B cell (primary cell): ENCODE data around the gene DPH2. TPM values are rescaled to one million over a fixed set of nuclear protein-coding genes. Genes with fewer than 3 reads are reported as not detected.

Experiments
- ATAC-seq: fragments of 200-7000 bp; cut with Tn5 transposase; one replicate; pipeline ENCODE4 v1.10.0; 2021; ENCODE audit warnings: low read depth, mild to moderate bottlenecking, moderate number of reproducible peaks, moderate library complexity
- CTCF ChIA-PET: fragments of 350-600 bp; sonication (Branson Sonifier 250); formaldehyde crosslinking; loops from one replicate; lab custom pipeline; 2021; ENCODE audit warnings: antibody characterized with exemption, inconsistent platforms; lab: Charles Lee
- POLR2A ChIA-PET: fragments of 350-600 bp; sonication (Branson Sonifier 250); formaldehyde crosslinking; loops from one replicate; lab custom pipeline; 2021; ENCODE audit warnings: antibody characterized with exemption; lab: Charles Lee
- DNase-seq: peaks from one replicate; pipeline ENCODE4 v3.0.0; 2013
- H2AFZ ChIP-seq: 2 replicates; pipeline ENCODE4 v1.6.1; 2012; ENCODE audit warnings: mild to moderate bottlenecking, low read depth, low read length; ENCODE audit not compliant: insufficient read depth, poor library complexity, severe bottlenecking
- H3K27ac ChIP-seq, 2 donors: 1 replicate in 1 of 2; 2 replicates in 1 of 2; pipeline ENCODE4 v1.5.1; 2012 to 2013; ENCODE audit warnings: low read length in 2 of 2, mild to moderate bottlenecking in 2 of 2, moderate library complexity in 1 of 2
- H3K27me3 ChIP-seq, 4 experiments: fragments of 200-600 bp in 1 of 4; sonication (generic) in 1 of 4; replicated peaks in 1 of 4; 1 replicate in 2 of 4; 2 replicates in 2 of 4; pipeline versions ENCODE4 v1.6.1 to v1.7.0; 2013 to 2016; ENCODE audit warnings: low read length in 3 of 4, mild to moderate bottlenecking in 2 of 4, mixed read lengths in 1 of 4, moderate library complexity in 1 of 4; ENCODE audit not compliant: insufficient read depth in 4 of 4, control insufficient read depth in 3 of 4; ENCODE audit errors: control extremely low read depth in 1 of 4
- H3K36me3 ChIP-seq, 2 experiments: replicated peaks in 1 of 2; 1 replicate in 1 of 2; 2 replicates in 1 of 2; pipeline versions ENCODE4 v1.6.1 to v1.7.1; 2013; ENCODE audit warnings: low read length in 1 of 2; ENCODE audit not compliant: insufficient read depth in 2 of 2, control insufficient read depth in 1 of 2; ENCODE audit errors: control extremely low read depth in 1 of 2, extremely low read depth in 1 of 2
- H3K4me1 ChIP-seq, 2 donors: fragments of 200-600 bp in 1 of 2; sonication (generic) in 1 of 2; 1 replicate in 1 of 2; 2 replicates in 1 of 2; pipeline versions ENCODE4 v1.5.1 to v1.6.1; 2013 to 2017; ENCODE audit warnings: low read length in 2 of 2; ENCODE audit not compliant: control insufficient read depth in 2 of 2, insufficient read depth in 2 of 2
- H3K4me2 ChIP-seq: replicated peaks from 2 replicates; pipeline ENCODE3; 2012; ENCODE audit warnings: mild to moderate bottlenecking, low read depth, low read length; ENCODE audit not compliant: poor library complexity, severe bottlenecking
- H3K4me3 ChIP-seq, 5 experiments: fragments of 200-600 bp in 1 of 5; sonication (generic) in 1 of 5; 1 replicate in 3 of 5; 2 replicates in 2 of 5; pipeline versions ENCODE4 v1.5.1 to v1.7.0; 2011 to 2016; ENCODE audit warnings: low read length in 4 of 5, mild to moderate bottlenecking in 4 of 5, low read depth in 2 of 5, control low read depth in 1 of 5, moderate library complexity in 1 of 5; ENCODE audit not compliant: insufficient read depth in 1 of 5; ENCODE audit errors: control extremely low read depth in 1 of 5, extremely low read depth in 1 of 5
- H3K79me2 ChIP-seq: fragments of 200-600 bp; sonication (generic); one replicate; pipeline ENCODE4 v1.6.0; 2016; ENCODE audit warnings: low read length; ENCODE audit not compliant: control insufficient read depth, insufficient read depth
- H3K9ac ChIP-seq: fragments of 200-600 bp; sonication (generic); 2 replicates; pipeline ENCODE4 v1.6.1; 2017; ENCODE audit warnings: mild to moderate bottlenecking, low read length, moderate library complexity
- H3K9me3 ChIP-seq, 3 donors: one replicate each; pipeline versions ENCODE4 v1.6.1 to v1.7.1; 2013; ENCODE audit warnings: low read length in 2 of 3; ENCODE audit not compliant: control insufficient read depth in 2 of 3, insufficient read depth in 1 of 3; ENCODE audit errors: control extremely low read depth in 1 of 3
- H4K20me1 ChIP-seq: 2 replicates; pipeline ENCODE4 v1.6.0; 2012; ENCODE audit warnings: mild to moderate bottlenecking, low read length; ENCODE audit not compliant: insufficient read depth, control insufficient read depth, poor library complexity, severe bottlenecking
- H3K27ac Mint-ChIP-seq: one replicate; pipeline ENCODE4 v1.8.0; 2021; ENCODE audit warnings: mixed read lengths
- H3K27me3 Mint-ChIP-seq: one replicate; pipeline ENCODE4 v1.8.0; 2021; ENCODE audit warnings: mixed read lengths
- H3K4me1 Mint-ChIP-seq: one replicate; pipeline ENCODE4 v1.8.0; 2021; ENCODE audit warnings: mixed read lengths
- H3K4me3 Mint-ChIP-seq: one replicate; pipeline ENCODE4 v1.8.0; 2021; ENCODE audit warnings: mixed read lengths
- H3K9me3 Mint-ChIP-seq: one replicate; pipeline ENCODE4 v1.8.0; 2022; ENCODE audit warnings: mixed read lengths; ENCODE audit not compliant: insufficient read depth
- CTCF ChIP-seq: fragments of 200-600 bp; IDR thresholded peaks from one replicate; pipeline ENCODE4 v1.8.0; 2022; ENCODE audit warnings: antibody characterized with exemption, mild to moderate bottlenecking
- EZH2 ChIP-seq: IDR thresholded peaks from 2 replicates; pipeline ENCODE4 v1.6.1; 2012; ENCODE audit warnings: borderline replicate concordance, low read depth, mild to moderate bottlenecking, moderate library complexity, low read length; ENCODE audit not compliant: insufficient read depth, poor library complexity, severe bottlenecking
- WGBS: methylation state at CpG from one replicate; pipeline ENCODE4 v1.1.5; 2013; ENCODE audit warnings: missing lambda C conversion rate; ENCODE audit not compliant: insufficient coverage; 5-methylcytosine and 5-hydroxymethylcytosine counted together
- intact Hi-C: fragments of 100-400 bp; cut with micrococcal nuclease; formaldehyde crosslinking; loops from one replicate; pipeline ENCODE4 v1.10.0; 2022
- polyA plus RNA-seq: library from polyadenylated mRNA; depleted of rRNA; stranded (reverse); fragments of >200 nt; gene quantifications from 2 replicates; pipeline ENCODE4 v1.2.3, GENCODE V29; 2012
- total RNA-seq, 2 donors: library from RNA; stranded (reverse); fragments of 120-200 nt in 1 of 2; gene quantifications; 1 replicate in 1 of 2; 2 replicates in 1 of 2; pipeline versions ENCODE4 v1.2.3 to v1.2.4, GENCODE V29; 2013 to 2022

Gene DPH2
- total and polyA plus RNA-seq, 2 donors (not counting 1 experiment from before 2014, with no cell fraction given) = 30.5 to 71.9 TPM

- Histone ChIP-seq H4K20me1 (no peaks in the 10 kb centered on the region), H3K9me3 (no peaks in the 10 kb centered on the region), H3K4me2 (no peak overlapping the region), H3K4me3 (no peak overlapping the region), H3K27ac (no peak overlapping the region), H2AFZ (no peak overlapping the region), H3K9ac (no peak overlapping the region), H3K36me3 (no peaks in the 10 kb centered on the region), H3K27me3 (no peaks in the 10 kb centered on the region), H3K4me1 (peaks cover 10 to 21% of the 10 kb centered on the region in 2 donors), H3K79me2 (no peaks in the 10 kb centered on the region)
- POLR2A ChIA-PET = no interaction called here
- TF ChIP-seq EZH2 (no peak), CTCF (no peak)
- DNase-seq (no peak), ATAC-seq (no peak)
- Mint-ChIP-seq H3K27ac (no peak overlapping the region), H3K4me3 (no peak overlapping the region), H3K9me3 (no peaks in the 10 kb centered on the region), H3K4me1 (peaks cover 15% of the 10 kb centered on the region), H3K27me3 (no peaks in the 10 kb centered on the region)
- 98% methylated on average over 16 of the region's 16 CpGs for WGBS
- CTCF ChIA-PET = no interaction called here
- intact Hi-C loops = no loop called here
These were observed 15.0 kb downstream of the DPH2 start for GRCh38 chr1:43984855-43985254.

GRCh38 chr1:43985984-43986595, 16.3 kb downstream of the DPH2 start:
- H3K4me3 ChIP-seq = no peak overlapping the region
- no peaks in the 10 kb centered on the region for H3K79me2 ChIP-seq
- no peak overlapping the region for H3K4me2 ChIP-seq
- intact Hi-C loops = no loop called here
- no peaks in the 10 kb centered on the region for H3K27me3 Mint-ChIP-seq
- no peak for TF ChIP-seq EZH2
- peaks cover 7% of the 10 kb centered on the region for H3K4me1 Mint-ChIP-seq
- H3K36me3 ChIP-seq = no peaks in the 10 kb centered on the region
- CTCF ChIA-PET = no interaction called here
- no peak for DNase-seq
- no peaks in the 10 kb centered on the region for H3K27me3 ChIP-seq
- 86% methylated on average over 4 of the region's 4 CpGs for WGBS
- no peaks in the 10 kb centered on the region for H4K20me1 ChIP-seq
- no peak overlapping the region for H3K4me3 Mint-ChIP-seq
- H3K27ac Mint-ChIP-seq = no peak overlapping the region
- no peak overlapping the region for H3K27ac ChIP-seq
- POLR2A ChIA-PET = no interaction called here
- H3K9ac ChIP-seq = no peak overlapping the region
- H3K4me1 ChIP-seq = peaks cover 0 to 14% of the 10 kb centered on the region in 2 donors
- no peaks in the 10 kb centered on the region for H3K9me3 ChIP-seq
- ATAC-seq = no peak
- no peak overlapping the region for H2AFZ ChIP-seq
- no peaks in the 10 kb centered on the region for H3K9me3 Mint-ChIP-seq
